Neural cell (in vitro differentiated cells): ENCODE measurements around the gene ACY1. TPM values are rescaled to one million over a fixed set of nuclear protein-coding genes. Genes with fewer than 3 reads are reported as not detected.

Source experiments
- H2AFZ ChIP-seq: fragments of 200-600, 300-800 bp; sonication (generic), shearing (Covaris generic); 2 replicates; pipeline ENCODE4 v1.6.0; 2014; ENCODE audit warnings: low read depth, mild to moderate bottlenecking, antibody characterized with exemption, low read length, moderate library complexity
- H3F3A ChIP-seq: fragments of 200-600 bp; shearing (Covaris generic); 2 replicates; pipeline ENCODE4 v1.6.1; 2016; ENCODE audit warnings: mild to moderate bottlenecking, moderate library complexity, mixed read lengths, antibody characterized with exemption, low read length; ENCODE audit not compliant: insufficient read depth, poor library complexity, severe bottlenecking
- H3K27ac ChIP-seq: fragments of 200-600, 300-800 bp; sonication (generic), shearing (Covaris generic); 2 replicates; pipeline ENCODE4 v1.5.1; 2014; ENCODE audit warnings: mild to moderate bottlenecking, low read length, moderate library complexity
- H3K27me3 ChIP-seq: fragments of 300-800, 200-600 bp; sonication (generic), shearing (Covaris generic); 2 replicates; pipeline ENCODE4 v1.6.0; 2014; ENCODE audit warnings: mild to moderate bottlenecking, low read depth, low read length, moderate library complexity; ENCODE audit not compliant: insufficient read depth
- H3K36me3 ChIP-seq: fragments of 300-800, 200-600 bp; sonication (generic), shearing (Covaris generic); 2 replicates; pipeline ENCODE4 v1.5.1; 2014; ENCODE audit warnings: mild to moderate bottlenecking, antibody characterized with exemption, low read length, moderate library complexity; ENCODE audit not compliant: insufficient read depth
- H3K4me2 ChIP-seq: fragments of 300-800, 200-600 bp; sonication (generic), shearing (Covaris generic); 2 replicates; pipeline ENCODE4 v1.6.0; 2014; ENCODE audit warnings: mild to moderate bottlenecking, low read length
- H3K4me3 ChIP-seq: fragments of 300-800, 200-600 bp; sonication (generic), shearing (Covaris generic); 2 replicates; pipeline ENCODE4 v1.5.1; 2014; ENCODE audit warnings: mild to moderate bottlenecking, low read length, moderate library complexity
- H3K79me2 ChIP-seq: fragments of 200-600 bp; shearing (Covaris generic); replicated peaks from 2 replicates; pipeline ENCODE4 v1.6.0; 2014; ENCODE audit warnings: mild to moderate bottlenecking, low read length, moderate library complexity; ENCODE audit not compliant: insufficient read depth
- H3K9ac ChIP-seq: fragments of 300-800, 200-600 bp; sonication (generic), shearing (Covaris generic); 2 replicates; pipeline ENCODE4 v1.6.1; 2016; ENCODE audit warnings: mild to moderate bottlenecking, low read length, mixed read lengths
- H3K9me2 ChIP-seq: fragments of 200-600 bp; shearing (Covaris generic); 2 replicates; pipeline ENCODE4 v1.6.1; 2016; ENCODE audit warnings: mild to moderate bottlenecking, low read length, mixed read lengths; ENCODE audit not compliant: insufficient read depth
- H3K9me3 ChIP-seq: fragments of 200-600, 300-800 bp; sonication (generic), shearing (Covaris generic); 2 replicates; pipeline ENCODE4 v1.6.1; 2016; ENCODE audit warnings: mild to moderate bottlenecking, mixed run types, low read length, moderate library complexity, mixed read lengths
- H4K20me1 ChIP-seq: fragments of 200-600 bp; shearing (Covaris generic); 2 replicates; pipeline ENCODE4 v1.6.1; 2016; ENCODE audit warnings: mild to moderate bottlenecking, mixed run types; ENCODE audit not compliant: insufficient read depth
- EP300 ChIP-seq: fragments of 450-650 bp; conservative IDR thresholded peaks from 2 replicates; pipeline ENCODE4 v1.6.1; 2014; ENCODE audit warnings: antibody characterized with exemption, mild to moderate bottlenecking, moderate library complexity; ENCODE audit not compliant: poor library complexity, severe bottlenecking
- EZH2 ChIP-seq: fragments of 200-600, 300-800 bp; shearing (Covaris generic), sonication (generic); IDR thresholded peaks from 2 replicates; pipeline ENCODE4 v1.6.1; 2014; ENCODE audit warnings: antibody characterized with exemption, low read length, borderline replicate concordance, mild to moderate bottlenecking; ENCODE audit not compliant: insufficient read depth, poor library complexity, severe bottlenecking
- MXI1 ChIP-seq: fragments of 450-650 bp; conservative IDR thresholded peaks from 2 replicates; pipeline ENCODE4 v1.6.1; 2014; ENCODE audit warnings: antibody characterized with exemption, mild to moderate bottlenecking; ENCODE audit not compliant: poor library complexity, severe bottlenecking
- POLR2AphosphoS5 ChIP-seq: IDR thresholded peaks from 2 replicates; pipeline ENCODE4 v1.6.1; 2012
- RAD21 ChIP-seq: fragments of 450-650 bp; conservative IDR thresholded peaks from 2 replicates; pipeline ENCODE4 v1.6.1; 2014; ENCODE audit warnings: antibody characterized with exemption, mild to moderate bottlenecking, moderate library complexity
- SMC3 ChIP-seq: fragments of 450-650 bp; conservative IDR thresholded peaks from 2 replicates; pipeline ENCODE4 v1.6.1; 2014; ENCODE audit warnings: antibody characterized with exemption, mild to moderate bottlenecking, moderate library complexity; ENCODE audit not compliant: poor library complexity
- TAF1 ChIP-seq: IDR thresholded peaks from 2 replicates; pipeline ENCODE4 v1.6.1; 2012; ENCODE audit warnings: low read depth
- polyA plus RNA-seq: library from polyadenylated mRNA; depleted of rRNA; stranded (reverse); fragments of >200 nt; gene quantifications from 2 replicates; pipeline ENCODE4 v1.2.3, GENCODE V29; 2014
- TF ChIP-seq, protein P1 (sequence below): IDR thresholded peaks from 2 replicates; pipeline ENCODE4 v1.6.1; 2012; ENCODE audit warnings: borderline replicate concordance
- TF ChIP-seq, protein P2 (sequence below): fragments of 450-650 bp; IDR thresholded peaks from 2 replicates; pipeline ENCODE4 v1.5.1; 2014; ENCODE audit warnings: antibody characterized with exemption, mild to moderate bottlenecking, moderate library complexity; ENCODE audit not compliant: poor library complexity, severe bottlenecking

The ACY1 gene
- polyA plus RNA-seq, 1 donor from 2014 or later, result 14.4 TPM

DNA sequence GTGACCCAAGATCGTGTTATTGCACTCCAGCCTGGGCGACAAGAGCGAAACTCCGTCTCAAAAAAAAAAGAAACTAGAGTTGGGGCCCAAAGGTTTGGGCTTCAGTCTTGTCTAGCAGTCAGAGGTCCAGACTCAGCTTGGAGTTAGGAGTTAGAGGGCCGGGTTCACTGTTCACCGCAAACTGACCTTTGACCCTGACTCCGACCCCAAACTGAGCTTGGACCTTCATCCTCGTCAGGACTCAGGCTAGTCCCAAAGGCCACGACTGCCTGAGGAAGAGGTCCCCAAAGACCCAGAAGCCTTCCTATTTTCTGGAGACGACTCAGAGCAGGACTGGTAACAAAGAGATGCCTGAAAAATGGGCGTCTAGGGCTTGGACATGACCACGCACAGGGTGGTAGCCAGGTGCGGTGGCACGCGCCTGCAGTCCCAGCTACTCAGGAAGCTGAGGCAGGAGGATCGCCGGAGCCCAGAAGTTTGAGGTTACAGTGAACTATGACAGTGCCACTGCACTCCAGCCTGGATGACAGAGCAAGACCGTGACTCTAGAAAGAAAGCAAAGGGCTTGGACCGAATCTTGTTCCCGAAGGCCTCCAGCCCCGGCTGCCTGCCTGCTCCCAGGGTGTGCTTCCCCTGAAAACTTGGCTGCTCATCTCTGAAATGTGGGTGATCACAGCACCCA, 35.1 kb downstream of the ACY1 start:
- no peaks in the 10 kb centered on the region for H3K9me3 ChIP-seq
- H3K36me3 ChIP-seq, result no peaks in the 10 kb centered on the region
- no peaks in the 10 kb centered on the region for H4K20me1 ChIP-seq
- no peaks in the 10 kb centered on the region for H3K9me2 ChIP-seq
- H2AFZ ChIP-seq, result no peak overlapping the region
- no peaks in the 10 kb centered on the region for H3F3A ChIP-seq
- no peak overlapping the region for H3K4me3 ChIP-seq
- no peak for TF ChIP-seq RAD21
- no peak for TF ChIP-seq TAF1
- TF ChIP-seq EZH2, result no peak
- TF ChIP-seq, protein P1, sequence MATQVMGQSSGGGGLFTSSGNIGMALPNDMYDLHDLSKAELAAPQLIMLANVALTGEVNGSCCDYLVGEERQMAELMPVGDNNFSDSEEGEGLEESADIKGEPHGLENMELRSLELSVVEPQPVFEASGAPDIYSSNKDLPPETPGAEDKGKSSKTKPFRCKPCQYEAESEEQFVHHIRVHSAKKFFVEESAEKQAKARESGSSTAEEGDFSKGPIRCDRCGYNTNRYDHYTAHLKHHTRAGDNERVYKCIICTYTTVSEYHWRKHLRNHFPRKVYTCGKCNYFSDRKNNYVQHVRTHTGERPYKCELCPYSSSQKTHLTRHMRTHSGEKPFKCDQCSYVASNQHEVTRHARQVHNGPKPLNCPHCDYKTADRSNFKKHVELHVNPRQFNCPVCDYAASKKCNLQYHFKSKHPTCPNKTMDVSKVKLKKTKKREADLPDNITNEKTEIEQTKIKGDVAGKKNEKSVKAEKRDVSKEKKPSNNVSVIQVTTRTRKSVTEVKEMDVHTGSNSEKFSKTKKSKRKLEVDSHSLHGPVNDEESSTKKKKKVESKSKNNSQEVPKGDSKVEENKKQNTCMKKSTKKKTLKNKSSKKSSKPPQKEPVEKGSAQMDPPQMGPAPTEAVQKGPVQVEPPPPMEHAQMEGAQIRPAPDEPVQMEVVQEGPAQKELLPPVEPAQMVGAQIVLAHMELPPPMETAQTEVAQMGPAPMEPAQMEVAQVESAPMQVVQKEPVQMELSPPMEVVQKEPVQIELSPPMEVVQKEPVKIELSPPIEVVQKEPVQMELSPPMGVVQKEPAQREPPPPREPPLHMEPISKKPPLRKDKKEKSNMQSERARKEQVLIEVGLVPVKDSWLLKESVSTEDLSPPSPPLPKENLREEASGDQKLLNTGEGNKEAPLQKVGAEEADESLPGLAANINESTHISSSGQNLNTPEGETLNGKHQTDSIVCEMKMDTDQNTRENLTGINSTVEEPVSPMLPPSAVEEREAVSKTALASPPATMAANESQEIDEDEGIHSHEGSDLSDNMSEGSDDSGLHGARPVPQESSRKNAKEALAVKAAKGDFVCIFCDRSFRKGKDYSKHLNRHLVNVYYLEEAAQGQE, result no peak
- H3K27ac ChIP-seq, result no peak overlapping the region
- no peaks in the 10 kb centered on the region for H3K27me3 ChIP-seq
- H3K4me2 ChIP-seq, result no peak overlapping the region
- no peaks in the 10 kb centered on the region for H3K79me2 ChIP-seq
- H3K9ac ChIP-seq, result no peak overlapping the region

DNA sequence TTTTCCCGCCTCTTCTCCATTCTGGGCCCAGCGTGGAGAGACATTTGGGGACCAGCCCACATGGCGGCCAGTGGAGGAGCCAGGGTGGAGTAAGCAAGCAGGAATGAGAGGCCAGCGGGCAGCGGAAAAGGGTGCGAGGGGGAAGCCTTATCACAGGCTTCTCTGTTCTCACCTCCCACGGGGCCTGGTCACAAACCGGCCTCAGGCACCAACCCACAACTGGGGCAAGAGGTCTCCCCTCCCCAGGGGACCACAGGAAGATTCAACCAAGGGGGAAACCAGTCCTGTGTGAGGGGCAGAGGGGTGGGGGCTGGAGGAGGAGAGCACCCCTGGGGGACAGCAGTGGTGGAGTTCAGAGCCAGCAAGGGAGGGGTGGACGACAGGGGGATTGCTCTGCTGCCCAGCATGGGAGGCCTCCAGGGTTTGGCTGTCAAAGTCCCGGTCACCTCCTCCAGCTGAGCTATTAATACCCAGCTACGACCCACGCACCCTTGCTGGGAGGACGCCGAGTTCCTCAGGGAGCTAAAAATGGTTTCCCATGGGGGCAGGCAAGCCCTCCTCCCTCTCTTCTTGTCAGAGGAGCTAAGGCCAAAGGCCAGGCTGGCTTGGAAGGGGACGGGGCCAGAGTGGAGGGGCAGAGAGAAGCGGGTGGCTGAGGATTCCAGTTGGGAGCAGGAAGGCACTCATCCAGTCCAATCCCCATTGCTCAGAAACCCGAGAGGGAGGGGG, 36.2 kb downstream of the ACY1 start:
- H2AFZ ChIP-seq, result no peak overlapping the region
- H3K9ac ChIP-seq, result no peak overlapping the region
- H3K9me3 ChIP-seq, result no peaks in the 10 kb centered on the region
- H3K27me3 ChIP-seq, result no peaks in the 10 kb centered on the region
- TF ChIP-seq TAF1 (no peak), POLR2AphosphoS5 (no peak), EZH2 (no peak), EP300 (no peak), MXI1 (no peak), SMC3 (no peak), RAD21 (no peak)
- TF ChIP-seq, protein P1, result no peak
- TF ChIP-seq, protein P2, sequence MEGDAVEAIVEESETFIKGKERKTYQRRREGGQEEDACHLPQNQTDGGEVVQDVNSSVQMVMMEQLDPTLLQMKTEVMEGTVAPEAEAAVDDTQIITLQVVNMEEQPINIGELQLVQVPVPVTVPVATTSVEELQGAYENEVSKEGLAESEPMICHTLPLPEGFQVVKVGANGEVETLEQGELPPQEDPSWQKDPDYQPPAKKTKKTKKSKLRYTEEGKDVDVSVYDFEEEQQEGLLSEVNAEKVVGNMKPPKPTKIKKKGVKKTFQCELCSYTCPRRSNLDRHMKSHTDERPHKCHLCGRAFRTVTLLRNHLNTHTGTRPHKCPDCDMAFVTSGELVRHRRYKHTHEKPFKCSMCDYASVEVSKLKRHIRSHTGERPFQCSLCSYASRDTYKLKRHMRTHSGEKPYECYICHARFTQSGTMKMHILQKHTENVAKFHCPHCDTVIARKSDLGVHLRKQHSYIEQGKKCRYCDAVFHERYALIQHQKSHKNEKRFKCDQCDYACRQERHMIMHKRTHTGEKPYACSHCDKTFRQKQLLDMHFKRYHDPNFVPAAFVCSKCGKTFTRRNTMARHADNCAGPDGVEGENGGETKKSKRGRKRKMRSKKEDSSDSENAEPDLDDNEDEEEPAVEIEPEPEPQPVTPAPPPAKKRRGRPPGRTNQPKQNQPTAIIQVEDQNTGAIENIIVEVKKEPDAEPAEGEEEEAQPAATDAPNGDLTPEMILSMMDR, result no peak
- H4K20me1 ChIP-seq, result no peaks in the 10 kb centered on the region
- H3K27ac ChIP-seq, result no peak overlapping the region
- no peaks in the 10 kb centered on the region for H3K36me3 ChIP-seq
- H3F3A ChIP-seq, result no peaks in the 10 kb centered on the region
- no peak overlapping the region for H3K4me2 ChIP-seq
- H3K79me2 ChIP-seq, result no peaks in the 10 kb centered on the region
- H3K4me3 ChIP-seq, result no peak overlapping the region
- no peaks in the 10 kb centered on the region for H3K9me2 ChIP-seq
